Loucy (cell line): Measurements from ENCODE around the gene VAPB.

Experiments
- H2AFZ ChIP-seq: fragments of 200-600 bp; sonication (generic); 2 replicates; pipeline ENCODE4 v1.6.0; 2016; ENCODE audit warnings: antibody characterized with exemption, mild to moderate bottlenecking, low read length, moderate library complexity
- H3F3A ChIP-seq: fragments of 200-600 bp; 2 replicates; pipeline ENCODE4 v1.6.0; 2016; ENCODE audit warnings: antibody characterized with exemption, low read depth, mild to moderate bottlenecking
- H3K27me3 ChIP-seq: fragments of 200-600 bp; sonication (generic); 2 replicates; pipeline ENCODE4 v1.6.1; 2014; ENCODE audit warnings: low read length, mild to moderate bottlenecking; ENCODE audit not compliant: insufficient read depth, poor library complexity, severe bottlenecking
- H3K36me3 ChIP-seq: fragments of 200-600 bp; sonication (generic); 2 replicates; pipeline ENCODE4 v1.6.1; 2016; ENCODE audit warnings: low read length; ENCODE audit not compliant: insufficient read depth
- H3K4me1 ChIP-seq: fragments of 200-600 bp; sonication (generic); 2 replicates; pipeline ENCODE4 v1.5.1; 2014; ENCODE audit warnings: low read length, mild to moderate bottlenecking; ENCODE audit not compliant: insufficient read depth, poor library complexity, severe bottlenecking
- H3K4me2 ChIP-seq: fragments of 200-600 bp; sonication (generic); 2 replicates; pipeline ENCODE4 v1.6.0; 2014; ENCODE audit warnings: antibody characterized with exemption, low read length, low read depth, mild to moderate bottlenecking; ENCODE audit not compliant: poor library complexity, severe bottlenecking
- H3K4me3 ChIP-seq: fragments of 200-600 bp; sonication (generic); 2 replicates; pipeline ENCODE4 v1.5.1; 2014; ENCODE audit warnings: low read length, mild to moderate bottlenecking, mixed read lengths; ENCODE audit not compliant: poor library complexity, severe bottlenecking
- H3K79me2 ChIP-seq: fragments of 200-600 bp; sonication (generic); 2 replicates; pipeline ENCODE4 v1.6.1; 2014; ENCODE audit warnings: low read length; ENCODE audit not compliant: insufficient read depth
- H3K9ac ChIP-seq: fragments of 200-600 bp; sonication (generic); 2 replicates; pipeline ENCODE4 v1.6.0; 2014; ENCODE audit warnings: mild to moderate bottlenecking, low read depth, low read length, moderate library complexity; ENCODE audit not compliant: poor library complexity, severe bottlenecking
- H3K9me2 ChIP-seq: fragments of 200-600 bp; sonication (generic); replicated peaks from 2 replicates; pipeline ENCODE4 v1.6.1; 2016; ENCODE audit warnings: low read depth, low read length, mixed read lengths
- H3K9me3 ChIP-seq: fragments of 200-600 bp; sonication (generic); 2 replicates; pipeline ENCODE4 v1.6.1; 2014; ENCODE audit warnings: mild to moderate bottlenecking, antibody characterized with exemption, low read length, low read depth; ENCODE audit not compliant: insufficient read depth
- H4K20me1 ChIP-seq: fragments of 200-600 bp; sonication (generic); 2 replicates; pipeline ENCODE4 v1.6.0; 2014; ENCODE audit warnings: antibody characterized with exemption, low read length, mild to moderate bottlenecking; ENCODE audit not compliant: insufficient read depth, poor library complexity, severe bottlenecking
- EZH2phosphoT487 ChIP-seq: fragments of 200-600 bp; IDR thresholded peaks from 2 replicates; pipeline ENCODE4 v1.6.1; 2018; ENCODE audit warnings: antibody characterized with exemption, mild to moderate bottlenecking, moderate library complexity, borderline replicate concordance
- TF ChIP-seq, protein P1 (sequence below): fragments of 200-600 bp; sonication (generic); conservative IDR thresholded peaks from 2 replicates; pipeline ENCODE4 v1.5.1; 2014; ENCODE audit warnings: mild to moderate bottlenecking, antibody characterized with exemption, low read length

Gene VAPB

DNA sequence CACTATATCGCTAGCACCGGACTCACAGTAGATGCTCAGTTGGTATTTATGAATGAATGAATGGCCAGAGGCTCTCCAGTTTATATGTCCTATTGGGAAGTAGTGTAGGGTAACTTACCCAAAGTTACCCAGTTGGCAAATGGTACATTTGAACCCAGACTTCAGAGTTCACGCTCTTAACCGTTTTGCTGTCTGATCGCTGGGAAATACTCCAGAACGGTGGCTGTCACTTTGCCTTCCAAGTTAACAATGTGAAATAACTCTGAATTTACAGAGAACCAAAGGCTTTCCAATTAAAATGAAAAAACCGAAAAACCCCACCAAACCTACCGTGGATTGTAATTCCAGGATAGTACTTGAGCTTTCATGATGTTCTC is 1.6 kb downstream of the VAPB start:
- no peaks in the 10 kb centered on the region for H3K9me2 ChIP-seq
- peak overlapping the region; percentile 96 for H3K9ac ChIP-seq
- no peak overlapping the region for H2AFZ ChIP-seq
- TF ChIP-seq EZH2phosphoT487: no peak
- TF ChIP-seq, protein P1, sequence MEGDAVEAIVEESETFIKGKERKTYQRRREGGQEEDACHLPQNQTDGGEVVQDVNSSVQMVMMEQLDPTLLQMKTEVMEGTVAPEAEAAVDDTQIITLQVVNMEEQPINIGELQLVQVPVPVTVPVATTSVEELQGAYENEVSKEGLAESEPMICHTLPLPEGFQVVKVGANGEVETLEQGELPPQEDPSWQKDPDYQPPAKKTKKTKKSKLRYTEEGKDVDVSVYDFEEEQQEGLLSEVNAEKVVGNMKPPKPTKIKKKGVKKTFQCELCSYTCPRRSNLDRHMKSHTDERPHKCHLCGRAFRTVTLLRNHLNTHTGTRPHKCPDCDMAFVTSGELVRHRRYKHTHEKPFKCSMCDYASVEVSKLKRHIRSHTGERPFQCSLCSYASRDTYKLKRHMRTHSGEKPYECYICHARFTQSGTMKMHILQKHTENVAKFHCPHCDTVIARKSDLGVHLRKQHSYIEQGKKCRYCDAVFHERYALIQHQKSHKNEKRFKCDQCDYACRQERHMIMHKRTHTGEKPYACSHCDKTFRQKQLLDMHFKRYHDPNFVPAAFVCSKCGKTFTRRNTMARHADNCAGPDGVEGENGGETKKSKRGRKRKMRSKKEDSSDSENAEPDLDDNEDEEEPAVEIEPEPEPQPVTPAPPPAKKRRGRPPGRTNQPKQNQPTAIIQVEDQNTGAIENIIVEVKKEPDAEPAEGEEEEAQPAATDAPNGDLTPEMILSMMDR: no peak
- H3K27me3 ChIP-seq: peaks cover 7% of the 10 kb centered on the region
- peak overlapping the region; percentile 96 for H3K4me2 ChIP-seq
- peaks cover 61% of the 10 kb centered on the region for H4K20me1 ChIP-seq
- peak overlapping the region; percentile 94 for H3K4me3 ChIP-seq
- peaks cover 62% of the 10 kb centered on the region for H3K4me1 ChIP-seq
- no peaks in the 10 kb centered on the region for H3K36me3 ChIP-seq
- H3K9me3 ChIP-seq: no peaks in the 10 kb centered on the region
- H3K79me2 ChIP-seq: peaks cover 65% of the 10 kb centered on the region
- H3F3A ChIP-seq: no peaks in the 10 kb centered on the region

DNA sequence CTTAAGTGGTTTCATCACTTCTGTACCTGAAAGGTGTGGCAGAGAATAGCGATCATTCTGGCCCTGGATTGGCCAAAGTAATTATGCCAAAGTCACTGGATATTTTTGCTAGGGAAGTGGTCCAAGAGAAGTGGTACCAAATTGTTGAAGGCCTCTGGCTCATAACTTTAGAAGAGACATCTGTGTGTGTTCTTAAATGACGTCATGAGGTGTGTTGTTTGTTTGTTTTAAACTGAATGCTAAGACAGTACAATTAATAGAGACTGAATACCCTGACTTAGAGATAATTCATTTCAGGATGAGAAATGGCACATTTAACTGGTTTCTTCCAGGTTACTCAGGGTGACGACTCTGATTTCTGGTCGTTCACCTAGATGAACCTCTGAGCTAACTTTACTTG is 3.3 kb downstream of the VAPB start:
- no peaks in the 10 kb centered on the region for H3F3A ChIP-seq
- peak overlapping the region; percentile 96 for H3K4me2 ChIP-seq
- H3K4me1 ChIP-seq: peaks cover 72% of the 10 kb centered on the region
- no peak for TF ChIP-seq EZH2phosphoT487
- TF ChIP-seq, protein P1: no peak
- H3K9me3 ChIP-seq: no peaks in the 10 kb centered on the region
- no peaks in the 10 kb centered on the region for H3K36me3 ChIP-seq
- peak overlapping the region; percentile 96 for H3K9ac ChIP-seq
- peak overlapping the region; percentile 94 for H3K4me3 ChIP-seq
- H2AFZ ChIP-seq: no peak overlapping the region
- H3K79me2 ChIP-seq: peaks cover 82% of the 10 kb centered on the region
- peaks cover 7% of the 10 kb centered on the region for H3K27me3 ChIP-seq
- peaks cover 76% of the 10 kb centered on the region for H4K20me1 ChIP-seq
- no peaks in the 10 kb centered on the region for H3K9me2 ChIP-seq

DNA sequence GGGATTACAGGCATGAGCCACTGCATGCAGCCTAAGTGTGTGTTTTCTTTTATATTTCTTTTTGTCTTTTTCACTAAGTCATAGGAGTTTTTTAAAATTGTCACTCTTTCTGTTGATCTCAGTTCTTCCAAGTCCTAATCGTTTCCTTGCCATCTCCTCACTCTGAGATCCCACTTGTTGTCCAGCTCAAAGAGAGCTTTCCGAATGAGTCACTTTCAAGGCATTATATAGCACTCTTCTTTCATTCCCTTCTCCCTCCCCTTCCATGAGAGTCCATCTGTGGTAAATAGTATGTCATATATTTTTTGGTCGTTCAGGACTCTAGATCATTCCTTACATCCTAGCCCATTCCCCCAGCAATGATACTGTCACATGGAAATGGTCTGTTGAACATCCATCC is 4.3 kb downstream of the VAPB start:
- no peaks in the 10 kb centered on the region for H3K9me2 ChIP-seq
- H3K79me2 ChIP-seq: peaks cover 92% of the 10 kb centered on the region
- TF ChIP-seq, protein P1: no peak
- TF ChIP-seq EZH2phosphoT487: no peak
- peaks cover 86% of the 10 kb centered on the region for H4K20me1 ChIP-seq
- peaks cover 80% of the 10 kb centered on the region for H3K4me1 ChIP-seq
- H3K4me2 ChIP-seq: peak overlapping the region; percentile 96
- H3K27me3 ChIP-seq: peaks cover 7% of the 10 kb centered on the region
- no peak overlapping the region for H2AFZ ChIP-seq
- H3F3A ChIP-seq: no peaks in the 10 kb centered on the region
- H3K9ac ChIP-seq: peak overlapping the region; percentile 96
- H3K4me3 ChIP-seq: peak overlapping the region; percentile 94
- no peaks in the 10 kb centered on the region for H3K36me3 ChIP-seq
- H3K9me3 ChIP-seq: no peaks in the 10 kb centered on the region
